HUES64 (cell line): Measurements from ENCODE around the gene HIC1.

Experiments used
- H3K27ac ChIP-seq: 2 replicates; pipeline ENCODE4 v1.7.0; 2013; ENCODE audit warnings: low read depth, low read length, inconsistent platforms
- H3K27me3 ChIP-seq: 2 replicates; pipeline ENCODE4 v1.6.1; 2013; ENCODE audit warnings: mild to moderate bottlenecking, low read length; ENCODE audit not compliant: insufficient read depth
- H3K36me3 ChIP-seq: 2 replicates; pipeline ENCODE4 v1.6.1; 2013; ENCODE audit warnings: mild to moderate bottlenecking, low read length; ENCODE audit not compliant: insufficient read depth
- H3K4me1 ChIP-seq: 2 replicates; pipeline ENCODE4 v1.6.1; 2013; ENCODE audit warnings: mild to moderate bottlenecking, low read length, moderate library complexity; ENCODE audit not compliant: insufficient read depth
- H3K4me3 ChIP-seq: 2 replicates; pipeline ENCODE4 v1.5.1; 2013; ENCODE audit warnings: mild to moderate bottlenecking, low read length, moderate library complexity
- H3K9ac ChIP-seq: 2 replicates; pipeline ENCODE4 v1.6.1; 2013; ENCODE audit warnings: mild to moderate bottlenecking, low read depth, low read length
- H3K9me3 ChIP-seq: 2 replicates; pipeline ENCODE4 v1.6.1; 2013; ENCODE audit warnings: low read depth, low read length; ENCODE audit not compliant: insufficient read depth
- WGBS: fragments of 150-250, 120-280 bp; methylation state at CpG from one replicate; pipeline ENCODE4 v1.1.7; 2013; ENCODE audit warnings: missing lambda C conversion rate; 5-methylcytosine and 5-hydroxymethylcytosine counted together

Gene HIC1

GRCh38 chr17:2105663-2106062 lies 50.8 kb downstream of the HIC1 start:
- H3K36me3 ChIP-seq = no peaks in the 10 kb centered on the region
- no peaks in the 10 kb centered on the region for H3K9me3 ChIP-seq
- 87% methylated on average over 1 of the region's 1 CpG for WGBS
- no peaks in the 10 kb centered on the region for H3K4me1 ChIP-seq
- no peak overlapping the region for H3K27ac ChIP-seq
- no peak overlapping the region for H3K9ac ChIP-seq
- no peak overlapping the region for H3K4me3 ChIP-seq
- H3K27me3 ChIP-seq = no peaks in the 10 kb centered on the region

GRCh38 chr17:2106308-2106955 lies 51.5 kb downstream of the HIC1 start:
- H3K9ac ChIP-seq = no peak overlapping the region
- no peak overlapping the region for H3K4me3 ChIP-seq
- no peaks in the 10 kb centered on the region for H3K36me3 ChIP-seq
- H3K27ac ChIP-seq = no peak overlapping the region
- H3K9me3 ChIP-seq = no peaks in the 10 kb centered on the region
- 90% methylated on average over 11 of the region's 11 CpGs for WGBS
- H3K4me1 ChIP-seq = no peaks in the 10 kb centered on the region
- no peaks in the 10 kb centered on the region for H3K27me3 ChIP-seq

- Histone ChIP-seq H3K36me3 (no peaks in the 10 kb centered on the region), H3K9me3 (no peaks in the 10 kb centered on the region), H3K9ac (no peak overlapping the region), H3K4me3 (no peak overlapping the region), H3K27me3 (no peaks in the 10 kb centered on the region), H3K4me1 (no peaks in the 10 kb centered on the region), H3K27ac (no peak overlapping the region)
- 92% methylated on average over 2 of the region's 2 CpGs for WGBS
Measured at GRCh38 chr17:2107050-2107449, 52.1 kb downstream of the HIC1 start.

- no peak overlapping the region for H3K9ac ChIP-seq
- no peaks in the 10 kb centered on the region for H3K9me3 ChIP-seq
- no peak overlapping the region for H3K27ac ChIP-seq
- H3K27me3 ChIP-seq = no peaks in the 10 kb centered on the region
- no peak overlapping the region for H3K4me3 ChIP-seq
- 96% methylated on average over 3 of the region's 3 CpGs for WGBS
- no peaks in the 10 kb centered on the region for H3K36me3 ChIP-seq
- no peaks in the 10 kb centered on the region for H3K4me1 ChIP-seq
Measured at GRCh38 chr17:2107506-2107905, 52.6 kb downstream of the HIC1 start.

- Histone ChIP-seq H3K4me3 (no peak overlapping the region), H3K4me1 (no peaks in the 10 kb centered on the region), H3K27me3 (no peaks in the 10 kb centered on the region), H3K36me3 (no peaks in the 10 kb centered on the region), H3K9ac (no peak overlapping the region), H3K9me3 (no peaks in the 10 kb centered on the region), H3K27ac (no peak overlapping the region)
- WGBS = 93% methylated on average over 8 of the region's 8 CpGs
Measured at GRCh38 chr17:2108170-2108569, 53.3 kb downstream of the HIC1 start.

- Histone ChIP-seq H3K27me3 (no peaks in the 10 kb centered on the region), H3K36me3 (no peaks in the 10 kb centered on the region), H3K4me3 (no peak overlapping the region), H3K9ac (no peak overlapping the region), H3K9me3 (no peaks in the 10 kb centered on the region), H3K4me1 (no peaks in the 10 kb centered on the region), H3K27ac (no peak overlapping the region)
- 98% methylated on average over 3 of the region's 6 CpGs for WGBS
Measured at GRCh38 chr17:2110436-2110835, 55.5 kb downstream of the HIC1 start.

GRCh38 chr17:2111691-2112090 lies 56.8 kb downstream of the HIC1 start:
- Histone ChIP-seq H3K4me1 (no peaks in the 10 kb centered on the region), H3K36me3 (no peaks in the 10 kb centered on the region), H3K4me3 (no peak overlapping the region), H3K9ac (no peak overlapping the region), H3K27me3 (no peaks in the 10 kb centered on the region), H3K27ac (no peak overlapping the region), H3K9me3 (no peaks in the 10 kb centered on the region)
- WGBS = 94% methylated on average over 5 of the region's 5 CpGs
